NCI-H345 (cell line): ENCODE results near the gene MYBPC1.
"Not testable (repeated sequence)": the region's sequence is repeated elsewhere in the genome, so short reads cannot be mapped to it uniquely, and the experiment has no call there.

ENCODE experiments used
- DNase-seq: peaks from one replicate; lab custom pipeline; 2025; lab: John Stamatoyannopoulos, UW

MYBPC1 gene

GRCh38 chr12:101594700-101595099 lies at the start of gene MYBPC1:
MYBPC1 (plus strand) TSS chr12:101594971; CDS start chr12:101595071, 100 bp downstream.
- DNase-seq: no peak

GRCh38 chr12:101551362-101552114 lies 43.2 kb upstream of the MYBPC1 start:
- no peak for DNase-seq

GRCh38 chr12:101552277-101552676 lies 42.5 kb upstream of the MYBPC1 start:
- no peak for DNase-seq

- DNase-seq: no peak
Observed at GRCh38 chr12:101557094-101557493, 37.7 kb upstream of the MYBPC1 start.

- not testable (repeated sequence) for DNase-seq
Observed at GRCh38 chr12:101558726-101559125, 36.0 kb upstream of the MYBPC1 start.

- no peak for DNase-seq
Observed at GRCh38 chr12:101563212-101563611, 31.6 kb upstream of the MYBPC1 start.

GRCh38 chr12:101564912-101565311 lies 29.9 kb upstream of the MYBPC1 start:
- no peak for DNase-seq

- no peak for DNase-seq
Observed at GRCh38 chr12:101566318-101566717, 28.5 kb upstream of the MYBPC1 start.

GRCh38 chr12:101567918-101568317 lies 26.9 kb upstream of the MYBPC1 start:
- peak; percentile 83 for DNase-seq

GRCh38 chr12:101570047-101570446 lies 24.7 kb upstream of the MYBPC1 start:
- peak; percentile 28 for DNase-seq

- no peak for DNase-seq
Observed at GRCh38 chr12:101571105-101571504, 23.7 kb upstream of the MYBPC1 start.

- no peak for DNase-seq
Observed at GRCh38 chr12:101573743-101574142, 21.0 kb upstream of the MYBPC1 start.

- no peak for DNase-seq
Observed at GRCh38 chr12:101578417-101578816, 16.4 kb upstream of the MYBPC1 start.

- DNase-seq: no peak
Observed at GRCh38 chr12:101581190-101581589, 13.6 kb upstream of the MYBPC1 start.

GRCh38 chr12:101582937-101583336 lies 11.8 kb upstream of the MYBPC1 start:
- no peak for DNase-seq

GRCh38 chr12:101590383-101590782 lies 4.4 kb upstream of the MYBPC1 start:
- no peak for DNase-seq

- DNase-seq: no peak
Observed at GRCh38 chr12:101591781-101592180, 3.0 kb upstream of the MYBPC1 start.

GRCh38 chr12:101592448-101592847 lies 2.3 kb upstream of the MYBPC1 start:
- no peak for DNase-seq

GRCh38 chr12:101592921-101593320 lies 1.9 kb upstream of the MYBPC1 start:
- no peak for DNase-seq

GRCh38 chr12:101596172-101596571 lies 1.4 kb downstream of the MYBPC1 start:
- no peak for DNase-seq

GRCh38 chr12:101597164-101597563 lies 2.4 kb downstream of the MYBPC1 start:
- DNase-seq: no peak

GRCh38 chr12:101598483-101598882 lies 3.7 kb downstream of the MYBPC1 start:
- DNase-seq: no peak

GRCh38 chr12:101599311-101599710 lies 4.5 kb downstream of the MYBPC1 start:
- no peak for DNase-seq
